Nephron progenitor cell (in vitro differentiated cells): ENCODE measurements around the gene EPN3.

Experiments
- DNase-seq: peaks from one replicate; pipeline ENCODE4 v3.0.0; 2021
- H3K27ac Mint-ChIP-seq: 2 replicates; pipeline ENCODE4 v1.8.0; 2021; ENCODE audit warnings: mild to moderate bottlenecking, moderate library complexity, mixed read lengths
- H3K27me3 Mint-ChIP-seq: 2 replicates; pipeline ENCODE4 v1.8.0; 2021; ENCODE audit warnings: mild to moderate bottlenecking, low read depth, mixed read lengths; ENCODE audit not compliant: poor library complexity
- H3K36me3 Mint-ChIP-seq: 2 replicates; pipeline ENCODE4 v1.8.0; 2021; ENCODE audit warnings: low read depth, mixed read lengths
- H3K4me1 Mint-ChIP-seq: 2 replicates; pipeline ENCODE4 v1.8.0; 2021; ENCODE audit warnings: mixed read lengths
- H3K4me3 Mint-ChIP-seq: 2 replicates; pipeline ENCODE4 v1.8.0; 2021; ENCODE audit warnings: mild to moderate bottlenecking, moderate library complexity, mixed read lengths
- H3K9me3 Mint-ChIP-seq: 2 replicates; pipeline ENCODE4 v1.8.0; 2021; ENCODE audit warnings: mild to moderate bottlenecking, moderate library complexity, mixed read lengths
- CTCF ChIP-seq: fragments of 200-600 bp; sonication (generic); IDR thresholded peaks from 2 replicates; pipeline ENCODE4 v1.5.0; 2021; ENCODE audit warnings: antibody characterized with exemption

Gene EPN3

GRCh38 chr17:50507871-50508572 lies 24.5 kb upstream of the EPN3 start, which contains the start of gene MYCBPAP:
TSS of gene MYCBPAP (plus strand) at chr17:50508439. CDS start at chr17:50508675, 236 bp downstream.
- H3K4me1 Mint-ChIP-seq = peaks cover 73% of the 10 kb centered on the region
- H3K9me3 Mint-ChIP-seq = no peaks in the 10 kb centered on the region
- no peak within 1 kb of the TSS for H3K27ac Mint-ChIP-seq
- H3K4me3 Mint-ChIP-seq = peak within 1 kb of the TSS; percentile 87
- peaks cover 15% of the 10 kb centered on the region for H3K27me3 Mint-ChIP-seq
- TF ChIP-seq CTCF = no peak
- DNase-seq = peak; percentile 88
- no peaks in the 10 kb centered on the region for H3K36me3 Mint-ChIP-seq

- peak overlapping the region; percentile 84 for H3K4me3 Mint-ChIP-seq
- no peaks in the 10 kb centered on the region for H3K36me3 Mint-ChIP-seq
- H3K27ac Mint-ChIP-seq = no peak overlapping the region
- no peak for TF ChIP-seq CTCF
- no peak for DNase-seq
- peaks cover 15% of the 10 kb centered on the region for H3K27me3 Mint-ChIP-seq
- H3K9me3 Mint-ChIP-seq = no peaks in the 10 kb centered on the region
- H3K4me1 Mint-ChIP-seq = peaks cover 69% of the 10 kb centered on the region
Observed at GRCh38 chr17:50508573-50509460, 23.7 kb upstream of the EPN3 start.

- H3K27ac Mint-ChIP-seq = no peak overlapping the region
- no peak overlapping the region for H3K4me3 Mint-ChIP-seq
- H3K36me3 Mint-ChIP-seq = no peaks in the 10 kb centered on the region
- peaks cover 14% of the 10 kb centered on the region for H3K27me3 Mint-ChIP-seq
- H3K9me3 Mint-ChIP-seq = no peaks in the 10 kb centered on the region
- TF ChIP-seq CTCF = no peak
- DNase-seq = no peak
- H3K4me1 Mint-ChIP-seq = peaks cover 61% of the 10 kb centered on the region
Observed at GRCh38 chr17:50511058-50511457, 21.5 kb upstream of the EPN3 start.

- no peak for TF ChIP-seq CTCF
- no peaks in the 10 kb centered on the region for H3K9me3 Mint-ChIP-seq
- H3K4me1 Mint-ChIP-seq = peaks cover 69% of the 10 kb centered on the region
- no peak overlapping the region for H3K27ac Mint-ChIP-seq
- DNase-seq = no peak
- no peaks in the 10 kb centered on the region for H3K36me3 Mint-ChIP-seq
- no peak overlapping the region for H3K4me3 Mint-ChIP-seq
- H3K27me3 Mint-ChIP-seq = peaks cover 9% of the 10 kb centered on the region
Observed at GRCh38 chr17:50513495-50513894, 19.0 kb upstream of the EPN3 start.

GRCh38 chr17:50514388-50514787 lies 18.1 kb upstream of the EPN3 start:
- Mint-ChIP-seq H3K36me3 (no peaks in the 10 kb centered on the region), H3K4me1 (peaks cover 67% of the 10 kb centered on the region), H3K9me3 (no peaks in the 10 kb centered on the region), H3K4me3 (no peak overlapping the region), H3K27me3 (peaks cover 6% of the 10 kb centered on the region), H3K27ac (no peak overlapping the region)
- DNase-seq = no peak
- TF ChIP-seq CTCF = no peak
